Epithelial cell of proximal tubule (primary cell): ENCODE measurements around the gene ZNRF3. TPM values are rescaled to one million over a fixed set of nuclear protein-coding genes. Genes with fewer than 3 reads are reported as not detected.

Source experiments
- DNase-seq: peaks from one replicate; pipeline ENCODE4 v3.0.0-alpha.2; 2011; ENCODE audit warnings: low read depth
- H3K4me3 ChIP-seq: 2 replicates; pipeline ENCODE4 v1.5.1; 2011; ENCODE audit warnings: low read depth, mild to moderate bottlenecking, low read length
- total RNA-seq: library from RNA; depleted of rRNA; stranded (reverse); fragments of >200 nt; gene quantifications from 2 replicates; pipeline ENCODE4 v1.2.3, GENCODE V29; 2015
- TF ChIP-seq, protein P1 (sequence below): conservative IDR thresholded peaks from 2 replicates; pipeline ENCODE4 v1.5.1; 2012; ENCODE audit warnings: low read depth, mild to moderate bottlenecking, low read length

The ZNRF3 gene
- total RNA-seq, 1 donor from 2014 or later, result 15.6 TPM

GRCh38 chr22:28900379-28900925 lies 17.1 kb downstream of the ZNRF3 start:
- TF ChIP-seq, protein P1, sequence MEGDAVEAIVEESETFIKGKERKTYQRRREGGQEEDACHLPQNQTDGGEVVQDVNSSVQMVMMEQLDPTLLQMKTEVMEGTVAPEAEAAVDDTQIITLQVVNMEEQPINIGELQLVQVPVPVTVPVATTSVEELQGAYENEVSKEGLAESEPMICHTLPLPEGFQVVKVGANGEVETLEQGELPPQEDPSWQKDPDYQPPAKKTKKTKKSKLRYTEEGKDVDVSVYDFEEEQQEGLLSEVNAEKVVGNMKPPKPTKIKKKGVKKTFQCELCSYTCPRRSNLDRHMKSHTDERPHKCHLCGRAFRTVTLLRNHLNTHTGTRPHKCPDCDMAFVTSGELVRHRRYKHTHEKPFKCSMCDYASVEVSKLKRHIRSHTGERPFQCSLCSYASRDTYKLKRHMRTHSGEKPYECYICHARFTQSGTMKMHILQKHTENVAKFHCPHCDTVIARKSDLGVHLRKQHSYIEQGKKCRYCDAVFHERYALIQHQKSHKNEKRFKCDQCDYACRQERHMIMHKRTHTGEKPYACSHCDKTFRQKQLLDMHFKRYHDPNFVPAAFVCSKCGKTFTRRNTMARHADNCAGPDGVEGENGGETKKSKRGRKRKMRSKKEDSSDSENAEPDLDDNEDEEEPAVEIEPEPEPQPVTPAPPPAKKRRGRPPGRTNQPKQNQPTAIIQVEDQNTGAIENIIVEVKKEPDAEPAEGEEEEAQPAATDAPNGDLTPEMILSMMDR, result no peak
- DNase-seq, result no peak
- no peak overlapping the region for H3K4me3 ChIP-seq

GRCh38 chr22:28902490-28902889 lies 19.1 kb downstream of the ZNRF3 start:
- DNase-seq, result no peak

DNA sequence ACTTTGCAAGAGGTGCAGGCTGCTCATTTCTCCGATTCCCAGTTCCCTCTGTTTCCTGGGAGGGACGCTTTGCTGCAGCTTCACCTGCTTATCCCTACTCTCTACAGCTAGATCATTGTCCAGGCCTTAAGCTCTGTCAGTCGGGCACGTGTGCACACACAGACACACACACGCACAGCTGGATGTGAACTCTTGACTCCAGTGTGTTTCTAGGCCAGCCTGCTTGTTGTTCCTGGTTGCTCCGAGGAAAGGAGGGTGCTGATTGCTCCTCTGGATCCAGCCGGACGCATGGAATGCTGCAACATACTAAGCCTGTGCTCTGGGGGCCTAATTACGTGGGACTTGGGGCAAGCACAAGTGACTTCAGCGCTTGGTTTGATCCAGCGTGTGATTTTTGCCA lies 19.7 kb downstream of the ZNRF3 start:
- no peak for DNase-seq
- TF ChIP-seq, protein P1, result no peak
- H3K4me3 ChIP-seq, result no peak overlapping the region

More at GRCh38 chr22:28902490-28902889, 19.1 kb downstream of the ZNRF3 start:
- TF ChIP-seq, protein P1, result no peak
- no peak overlapping the region for H3K4me3 ChIP-seq

- no peak for DNase-seq
- TF ChIP-seq, protein P1, result no peak
- no peak overlapping the region for H3K4me3 ChIP-seq
Measured at GRCh38 chr22:28903729-28904128, 20.4 kb downstream of the ZNRF3 start.

GRCh38 chr22:28904211-28904896 lies 21.0 kb downstream of the ZNRF3 start:
- no peak overlapping the region for H3K4me3 ChIP-seq
- TF ChIP-seq, protein P1, result no peak
- DNase-seq, result no peak

GRCh38 chr22:28905256-28905832 lies 22.0 kb downstream of the ZNRF3 start:
- no peak for DNase-seq
- no peak overlapping the region for H3K4me3 ChIP-seq
- TF ChIP-seq, protein P1, result no peak
